Effector memory CD8-positive, alpha-beta T cell (primary cell): Measurements from ENCODE around the gene PCP4L1.
"Not testable (repeated sequence)": the region's sequence is repeated elsewhere in the genome, so short reads cannot be mapped to it uniquely, and the experiment has no call there.

Experiments used
- ATAC-seq: fragments of 150-1000 bp; cut with Tn5 transposase; replicated peaks from 2 replicates; pipeline ENCODE4 v1.10.0; 2021; ENCODE audit warnings: mild to moderate bottlenecking, moderate library complexity
- DNase-seq, 3 experiments: peaks; one replicate each; pipeline ENCODE4 v3.0.0; 2021
- H3K27ac Mint-ChIP-seq, 2 donors: one replicate each; pipeline ENCODE4 v1.8.0; 2022; ENCODE audit warnings: mild to moderate bottlenecking in 2 of 2, mixed read lengths in 2 of 2, moderate library complexity in 2 of 2
- H3K27me3 Mint-ChIP-seq, 2 donors: one replicate each; pipeline ENCODE4 v1.8.0; 2022; ENCODE audit warnings: mixed read lengths in 2 of 2
- H3K36me3 Mint-ChIP-seq: one replicate; pipeline ENCODE4 v1.8.0; 2022; ENCODE audit warnings: mild to moderate bottlenecking, moderate library complexity, mixed read lengths; ENCODE audit not compliant: insufficient read depth
- H3K4me1 Mint-ChIP-seq, 2 donors: one replicate each; pipeline ENCODE4 v1.8.0; 2022; ENCODE audit warnings: low read depth in 2 of 2, mixed read lengths in 2 of 2
- H3K4me3 Mint-ChIP-seq, 2 donors: one replicate each; pipeline ENCODE4 v1.8.0; 2022; ENCODE audit warnings: mild to moderate bottlenecking in 2 of 2, mixed read lengths in 2 of 2, moderate library complexity in 2 of 2
- H3K9me3 Mint-ChIP-seq, 2 donors: one replicate each; pipeline ENCODE4 v1.8.0; 2022; ENCODE audit warnings: mixed read lengths in 2 of 2

Gene PCP4L1

GRCh38 chr1:161223805-161224694 lies 34.5 kb upstream of the PCP4L1 start:
- peaks cover 24 to 35% of the 10 kb centered on the region in 2 donors for H3K4me1 Mint-ChIP-seq
- no peak overlapping the region for H3K4me3 Mint-ChIP-seq
- peaks cover 0 to 10% of the 10 kb centered on the region in 2 donors for H3K27me3 Mint-ChIP-seq
- DNase-seq, result no peak
- no peak overlapping the region for H3K27ac Mint-ChIP-seq
- H3K9me3 Mint-ChIP-seq, result no peaks in the 10 kb centered on the region
- peaks cover 4% of the 10 kb centered on the region for H3K36me3 Mint-ChIP-seq
- no peak for ATAC-seq

- not testable (repeated sequence) for H3K36me3 Mint-ChIP-seq, H3K27me3 Mint-ChIP-seq, H3K4me3 Mint-ChIP-seq, DNase-seq, H3K9me3 Mint-ChIP-seq, ATAC-seq
- Mint-ChIP-seq H3K27ac (peak overlapping the region in 1 of 2 donors; percentile 91), H3K4me1 (peaks cover 24 to 33% of the 10 kb centered on the region in 2 donors)
These were observed 33.9 kb upstream of the PCP4L1 start for GRCh38 chr1:161224695-161225087.

- peak overlapping the region; percentile 89 to 91 for H3K27ac Mint-ChIP-seq
- DNase-seq, result no peak
- no peak for ATAC-seq
- H3K36me3 Mint-ChIP-seq, result peaks cover 9% of the 10 kb centered on the region
- H3K9me3 Mint-ChIP-seq, result no peaks in the 10 kb centered on the region
- H3K4me3 Mint-ChIP-seq, result peak overlapping the region; percentile 8 to 99
- H3K27me3 Mint-ChIP-seq, result peaks cover 0 to 10% of the 10 kb centered on the region in 2 donors
- peaks cover 24 to 33% of the 10 kb centered on the region in 2 donors for H3K4me1 Mint-ChIP-seq
These were observed 33.4 kb upstream of the PCP4L1 start for GRCh38 chr1:161225178-161225533.

- Mint-ChIP-seq H3K27me3 (peaks cover 0 to 10% of the 10 kb centered on the region in 2 donors), H3K4me1 (peaks cover 24 to 33% of the 10 kb centered on the region in 2 donors), H3K9me3 (no peaks in the 10 kb centered on the region), H3K27ac (peak within 1 kb of the TSS; percentile 89 to 91), H3K36me3 (peaks cover 9% of the 10 kb centered on the region), H3K4me3 (peak within 1 kb of the TSS; percentile 95 to 99)
- peak; percentile 84 to 89 (median 85) for DNase-seq
- ATAC-seq, result peak; percentile 96
These were observed 32.8 kb upstream of the PCP4L1 start, which contains the start of gene TOMM40L for GRCh38 chr1:161225534-161226319. TSS of gene TOMM40L (plus strand) at chr1:161226060. CDS start at chr1:161226490, 430 bp downstream.

- Mint-ChIP-seq H3K9me3 (no peaks in the 10 kb centered on the region), H3K4me1 (peaks cover 24 to 33% of the 10 kb centered on the region in 2 donors), H3K36me3 (peaks cover 9% of the 10 kb centered on the region), H3K4me3 (peak overlapping the region; percentile 95 to 99), H3K27ac (peak overlapping the region; percentile 89 to 91), H3K27me3 (peaks cover 0 to 10% of the 10 kb centered on the region in 2 donors)
- no peak for DNase-seq
- ATAC-seq, result no peak
These were observed 32.2 kb upstream of the PCP4L1 start for GRCh38 chr1:161226320-161226711.

- peaks cover 24 to 33% of the 10 kb centered on the region in 2 donors for H3K4me1 Mint-ChIP-seq
- ATAC-seq (no peak), DNase-seq (no peak)
- H3K9me3 Mint-ChIP-seq, result no peaks in the 10 kb centered on the region
- peaks cover 0 to 8% of the 10 kb centered on the region in 2 donors for H3K27me3 Mint-ChIP-seq
- peak overlapping the region; percentile 95 to 99 for H3K4me3 Mint-ChIP-seq
- peak overlapping the region in 1 of 2 donors; percentile 71 for H3K27ac Mint-ChIP-seq
- peaks cover 9% of the 10 kb centered on the region for H3K36me3 Mint-ChIP-seq
These were observed 31.8 kb upstream of the PCP4L1 start for GRCh38 chr1:161226759-161227158.

- Mint-ChIP-seq H3K4me3 (peak overlapping the region; percentile 95 to 99), H3K27me3 (peaks cover 0 to 2% of the 10 kb centered on the region in 2 donors), H3K36me3 (peaks cover 9% of the 10 kb centered on the region), H3K9me3 (no peaks in the 10 kb centered on the region), H3K27ac (peak overlapping the region; percentile 71 to 77), H3K4me1 (peaks cover 24 to 33% of the 10 kb centered on the region in 2 donors)
- peak; percentile 41 for ATAC-seq
- peak; percentile 85 to 89 (median 86) for DNase-seq
These were observed 31.2 kb upstream of the PCP4L1 start for GRCh38 chr1:161227196-161227871.

- Mint-ChIP-seq H3K9me3 (no peaks in the 10 kb centered on the region), H3K27me3 (no peaks in the 10 kb centered on the region), H3K36me3 (peaks cover 9% of the 10 kb centered on the region), H3K27ac (peak overlapping the region in 1 of 2 donors; percentile 77), H3K4me1 (peaks cover 24 to 33% of the 10 kb centered on the region in 2 donors), H3K4me3 (no peak overlapping the region)
- no peak for ATAC-seq
- DNase-seq, result no peak
These were observed 30.5 kb upstream of the PCP4L1 start for GRCh38 chr1:161228032-161228431.

GRCh38 chr1:161229896-161230295 lies 28.6 kb upstream of the PCP4L1 start:
- Mint-ChIP-seq H3K4me1 (peaks cover 24 to 28% of the 10 kb centered on the region in 2 donors), H3K27me3 (no peaks in the 10 kb centered on the region), H3K27ac (no peak overlapping the region), H3K36me3 (peaks cover 12% of the 10 kb centered on the region), H3K9me3 (no peaks in the 10 kb centered on the region), H3K4me3 (no peak overlapping the region)
- ATAC-seq (no peak), DNase-seq (no peak)

GRCh38 chr1:161230762-161231161 lies 27.8 kb upstream of the PCP4L1 start:
- peaks cover 20 to 23% of the 10 kb centered on the region in 2 donors for H3K4me1 Mint-ChIP-seq
- H3K9me3 Mint-ChIP-seq, result no peaks in the 10 kb centered on the region

GRCh38 chr1:161233102-161233501 lies 25.4 kb upstream of the PCP4L1 start:
- Mint-ChIP-seq H3K27me3 (peaks cover 2 to 4% of the 10 kb centered on the region in 2 donors), H3K9me3 (no peaks in the 10 kb centered on the region), H3K27ac (peak overlapping the region in 1 of 2 donors; percentile 28), H3K4me1 (no peaks in the 10 kb centered on the region), H3K36me3 (peaks cover 12% of the 10 kb centered on the region), H3K4me3 (no peak overlapping the region)
- DNase-seq (no peak), ATAC-seq (no peak)

More at GRCh38 chr1:161230762-161231161, 27.8 kb upstream of the PCP4L1 start:
- peak overlapping the region in 1 of 2 donors; percentile 38 for H3K27ac Mint-ChIP-seq
- no peak overlapping the region for H3K4me3 Mint-ChIP-seq
- ATAC-seq (no peak), DNase-seq (no peak)
- peaks cover 12% of the 10 kb centered on the region for H3K36me3 Mint-ChIP-seq
- H3K27me3 Mint-ChIP-seq, result no peaks in the 10 kb centered on the region

GRCh38 chr1:161235957-161236775 lies 22.4 kb upstream of the PCP4L1 start:
- no peak for ATAC-seq
- Mint-ChIP-seq H3K27ac (no peak overlapping the region), H3K36me3 (peaks cover 4% of the 10 kb centered on the region), H3K9me3 (no peaks in the 10 kb centered on the region), H3K27me3 (peaks cover 21 to 26% of the 10 kb centered on the region in 2 donors), H3K4me1 (no peaks in the 10 kb centered on the region), H3K4me3 (no peak overlapping the region)
- DNase-seq, result no peak
